Testis (tissue), 3 donors: Measurements from ENCODE around the gene NPC1L1. TPM values are rescaled to one million over a fixed set of nuclear protein-coding genes. Genes with fewer than 3 reads are reported as not detected.

Experiments used
- DNase-seq: peaks from one replicate; pipeline ENCODE4 v3.0.0-alpha.2; 2019
- H3K27ac ChIP-seq, 2 donors: fragments of 200-600 bp; sonication (generic); one replicate each; pipeline ENCODE4 v1.5.1; 2019
- H3K27me3 ChIP-seq: fragments of 200-600 bp; sonication (generic); one replicate; pipeline ENCODE4 v1.5.1; 2019
- H3K36me3 ChIP-seq: fragments of 200-600 bp; sonication (generic); one replicate; pipeline ENCODE4 v1.5.1; 2017; ENCODE audit warnings: low read depth; ENCODE audit errors: missing control alignments
- H3K4me1 ChIP-seq: fragments of 200-600 bp; sonication (generic); one replicate; pipeline ENCODE4 v1.5.1; 2019
- H3K4me3 ChIP-seq, 2 donors: fragments of 200-600 bp; sonication (generic); one replicate each; pipeline ENCODE4 v1.5.1; 2017 to 2019
- H3K9me3 ChIP-seq: fragments of 200-600 bp; sonication (generic); one replicate; pipeline ENCODE4 v1.5.1; 2017
- CTCF ChIP-seq, 3 experiments: fragments of 450-650 bp in 2 of 3; fragments of 200-600 bp in 1 of 3; sonication (generic) in 1 of 3; IDR thresholded peaks; one replicate each; pipeline ENCODE4 v1.5.1; 2016 to 2019; ENCODE audit warnings: antibody characterized with exemption in 3 of 3, mild to moderate bottlenecking in 2 of 3, moderate library complexity in 1 of 3
- POLR2A ChIP-seq: fragments of 450-650 bp; IDR thresholded peaks from one replicate; pipeline ENCODE4 v1.6.1; 2017; ENCODE audit warnings: antibody characterized with exemption, mild to moderate bottlenecking, moderate library complexity
- WGBS, 2 donors: methylation state at CpG; one replicate each; pipeline ENCODE4 v1.1.5; 2018; 5-methylcytosine and 5-hydroxymethylcytosine counted together
- intact Hi-C: fragments of 100-400 bp; cut with DNase I; formaldehyde crosslinking; loops from one replicate; pipeline ENCODE4 v1.15.1; 2023; ENCODE audit warnings: low total_unique reads
- polyA plus RNA-seq: library from polyadenylated mRNA; stranded (reverse); fragments of 350-450 nt; fragmentation: Illumina TruSeq; extraction: RNeasy Lipid Tissue Mini Kit (QIAGEN cat#74804); gene quantifications from one replicate; pipeline ENCODE4 v1.2.3, GENCODE V29; 2014; ENCODE audit warnings: low read depth, low replicate concordance; ENCODE audit not compliant: insufficient read depth
- total RNA-seq, 2 donors: library from RNA; depleted of rRNA; stranded (reverse); fragments of >200 nt; gene quantifications; one replicate each; pipeline ENCODE4 v1.2.3, GENCODE V29; 2016

NPC1L1 gene
- total and polyA plus RNA-seq, 3 donors from 2014 or later, result 0.37 to 0.83 (median 0.55) TPM

- Histone ChIP-seq H3K4me1 (peaks cover 13% of the 10 kb centered on the region), H3K27me3 (no peaks in the 10 kb centered on the region), H3K4me3 (no peak overlapping the region), H3K36me3 (no peaks in the 10 kb centered on the region), H3K27ac (no peak overlapping the region), H3K9me3 (no peaks in the 10 kb centered on the region)
- DNase-seq, result no peak
- 70 to 71% methylated on average over 3 of the region's 3 CpGs for WGBS, 2 donors
- TF ChIP-seq CTCF (IDR thresholded peaks at IDR 0.05) (no peak), POLR2A (no peak)
- intact Hi-C loops, result loop anchor here (10.0 kb wide), 1 partner anchor 228 kb away; no protein-coding TSS in a partner anchor
Measured at GRCh38 chr7:44472843-44473242, 68.3 kb downstream of the NPC1L1 start.

- Histone ChIP-seq H3K27me3 (no peaks in the 10 kb centered on the region), H3K9me3 (no peaks in the 10 kb centered on the region), H3K36me3 (no peaks in the 10 kb centered on the region), H3K4me1 (peaks cover 13% of the 10 kb centered on the region), H3K4me3 (no peak overlapping the region), H3K27ac (no peak overlapping the region)
- TF ChIP-seq CTCF (IDR thresholded peaks at IDR 0.05) (no peak), POLR2A (no peak)
- 86 to 90% methylated on average over 3 of the region's 3 CpGs for WGBS, 2 donors
- intact Hi-C loops, result loop anchor here (10.0 kb wide), 1 partner anchor 227 kb away; no protein-coding TSS in a partner anchor
- no peak for DNase-seq
Measured at GRCh38 chr7:44471850-44472249, 69.3 kb downstream of the NPC1L1 start.

GRCh38 chr7:44471436-44471835 lies 69.7 kb downstream of the NPC1L1 start:
- Histone ChIP-seq H3K27ac (no peak overlapping the region), H3K9me3 (no peaks in the 10 kb centered on the region), H3K27me3 (no peaks in the 10 kb centered on the region), H3K4me3 (no peak overlapping the region), H3K4me1 (peaks cover 15% of the 10 kb centered on the region), H3K36me3 (no peaks in the 10 kb centered on the region)
- no peak for DNase-seq
- intact Hi-C loops, result loop anchor here (10.0 kb wide), 1 partner anchor 227 kb away; no protein-coding TSS in a partner anchor
- WGBS, 2 donors, result 92 to 100% methylated on average over 1 of the region's 1 CpG
- no peak for TF ChIP-seq CTCF (IDR thresholded peaks at IDR 0.05)
- no peak for TF ChIP-seq POLR2A

GRCh38 chr7:44470628-44471245 lies 70.4 kb downstream of the NPC1L1 start:
- DNase-seq, result no peak
- WGBS, 2 donors, result 80 to 92% methylated on average over 5 of the region's 5 CpGs
- TF ChIP-seq CTCF (IDR thresholded peaks at IDR 0.05) (no peak), POLR2A (no peak)
- Histone ChIP-seq H3K4me1 (peaks cover 20% of the 10 kb centered on the region), H3K9me3 (no peaks in the 10 kb centered on the region), H3K27me3 (no peaks in the 10 kb centered on the region), H3K4me3 (no peak overlapping the region), H3K27ac (no peak overlapping the region), H3K36me3 (no peaks in the 10 kb centered on the region)
- intact Hi-C loops, result loop anchor here (10.0 kb wide), 1 partner anchor 226 kb away; no protein-coding TSS in a partner anchor

GRCh38 chr7:44470135-44470479 lies 71.0 kb downstream of the NPC1L1 start:
- Histone ChIP-seq H3K36me3 (no peaks in the 10 kb centered on the region), H3K27me3 (no peaks in the 10 kb centered on the region), H3K9me3 (no peaks in the 10 kb centered on the region), H3K4me1 (peaks cover 25% of the 10 kb centered on the region), H3K27ac (peak overlapping the region in 1 of 2 donors; percentile 1), H3K4me3 (no peak overlapping the region)
- TF ChIP-seq CTCF (IDR thresholded peaks at IDR 0.05) (no peak), POLR2A (no peak)
- WGBS, 2 donors, result 80 to 85% methylated on average over 2 of the region's 2 CpGs
- intact Hi-C loops, result loop anchor here (10.0 kb wide), 1 partner anchor 225 kb away; no protein-coding TSS in a partner anchor
- no peak for DNase-seq
